Vagina (tissue), 2 donors: ENCODE results near the gene NKIRAS1.

Experiments used
- CTCF ChIP-seq, 3 experiments: fragments of 450-650 bp in 2 of 3; fragments of 200-600 bp in 1 of 3; sonication (generic) in 1 of 3; IDR thresholded peaks; one replicate each; pipeline ENCODE4 v1.5.1; 2017 to 2019; ENCODE audit warnings: antibody characterized with exemption in 3 of 3, mild to moderate bottlenecking in 2 of 3, moderate library complexity in 2 of 3
- POLR2A ChIP-seq, 2 donors: fragments of 450-650 bp; IDR thresholded peaks; one replicate each; pipeline ENCODE4 v1.6.1; 2017; ENCODE audit warnings: antibody characterized with exemption in 2 of 2, mild to moderate bottlenecking in 2 of 2, moderate library complexity in 2 of 2
- POLR2AphosphoS5 ChIP-seq, 2 donors: sonication (generic); formaldehyde crosslinking; IDR thresholded peaks; one replicate each; pipeline ENCODE4 v1.9.0; 2017; ENCODE audit warnings: antibody characterized with exemption in 2 of 2, mild to moderate bottlenecking in 2 of 2, low read depth in 1 of 2; ENCODE audit not compliant: insufficient read depth in 1 of 2

GRCh38 chr3:23949784-23950183 lies 33.0 kb upstream of the NKIRAS1 start:
- TF ChIP-seq CTCF (IDR thresholded peaks at IDR 0.05) (no peak), POLR2A (IDR thresholded peaks at IDR 0.05) (no peak), POLR2AphosphoS5 (IDR thresholded peaks at IDR 0.05; ENCODE audit: insufficient read depth in 1 of 2, low read depth in 1 of 2) (no peak)
